Measurements from ENCODE around the gene FFAR2. TPM values are rescaled to one million over a fixed set of nuclear protein-coding genes. Genes with fewer than 3 reads are reported as not detected.

FFAR2 gene
- total and polyA plus RNA-seq, 11 donors, result 0.12 to 3.4 (median 0.38) TPM; not detected in 2

DNA sequence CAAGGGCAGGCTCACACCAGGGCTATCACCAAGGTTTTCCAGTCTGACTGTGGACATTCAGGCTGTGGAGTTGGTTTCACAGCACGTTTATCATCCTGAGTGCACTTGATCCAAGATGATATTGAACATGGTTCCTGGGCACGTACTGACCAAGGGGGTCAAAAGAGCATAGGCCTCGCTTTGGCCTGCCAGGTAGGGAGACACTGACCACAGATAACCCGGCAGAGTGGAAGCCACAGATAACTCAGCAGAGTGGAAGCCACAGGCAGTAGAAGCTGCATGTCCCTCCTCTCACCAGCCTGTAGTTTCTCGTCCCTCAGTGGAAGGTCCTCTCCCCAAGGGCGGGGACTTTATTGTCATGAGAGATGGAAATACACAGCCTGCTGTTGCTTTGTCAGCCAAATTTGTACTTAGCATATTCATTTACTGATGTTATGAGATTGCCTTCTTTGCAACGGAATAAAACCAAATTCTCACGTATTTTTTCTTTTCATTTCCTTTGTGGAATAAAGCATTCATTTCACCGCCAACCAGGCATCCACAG lies 51.0 kb downstream of the FFAR2 start:
- no peak for ATAC-seq
- Histone ChIP-seq H3K36me3 (no peaks in the 10 kb centered on the region), H3K4me3 (no peak overlapping the region), H3K9me3 (no peaks in the 10 kb centered on the region), H3K27ac (no peak overlapping the region), H3K27me3 (peaks cover 0 to 3% (median 0%) of the 10 kb centered on the region in 9 donors), H3K4me1 (peaks cover 0 to 7% (median 2%) of the 10 kb centered on the region in 12 donors)
- 72 to 87% (median 77%) methylated on average over 9 of the region's 9 CpGs for WGBS, 4 donors
- DNase-seq, result no peak
- TF ChIP-seq, protein P1, sequence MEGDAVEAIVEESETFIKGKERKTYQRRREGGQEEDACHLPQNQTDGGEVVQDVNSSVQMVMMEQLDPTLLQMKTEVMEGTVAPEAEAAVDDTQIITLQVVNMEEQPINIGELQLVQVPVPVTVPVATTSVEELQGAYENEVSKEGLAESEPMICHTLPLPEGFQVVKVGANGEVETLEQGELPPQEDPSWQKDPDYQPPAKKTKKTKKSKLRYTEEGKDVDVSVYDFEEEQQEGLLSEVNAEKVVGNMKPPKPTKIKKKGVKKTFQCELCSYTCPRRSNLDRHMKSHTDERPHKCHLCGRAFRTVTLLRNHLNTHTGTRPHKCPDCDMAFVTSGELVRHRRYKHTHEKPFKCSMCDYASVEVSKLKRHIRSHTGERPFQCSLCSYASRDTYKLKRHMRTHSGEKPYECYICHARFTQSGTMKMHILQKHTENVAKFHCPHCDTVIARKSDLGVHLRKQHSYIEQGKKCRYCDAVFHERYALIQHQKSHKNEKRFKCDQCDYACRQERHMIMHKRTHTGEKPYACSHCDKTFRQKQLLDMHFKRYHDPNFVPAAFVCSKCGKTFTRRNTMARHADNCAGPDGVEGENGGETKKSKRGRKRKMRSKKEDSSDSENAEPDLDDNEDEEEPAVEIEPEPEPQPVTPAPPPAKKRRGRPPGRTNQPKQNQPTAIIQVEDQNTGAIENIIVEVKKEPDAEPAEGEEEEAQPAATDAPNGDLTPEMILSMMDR (IDR thresholded peaks at IDR 0.05), result no peak
- intact Hi-C loops (cut with DNase I), result loop anchor here in 4 of 10 donors (5.0 kb wide), 3 partner anchors 147 to 232 kb away; partner anchors contain the start of gene USF2 (in 1 of the 4)

DNA sequence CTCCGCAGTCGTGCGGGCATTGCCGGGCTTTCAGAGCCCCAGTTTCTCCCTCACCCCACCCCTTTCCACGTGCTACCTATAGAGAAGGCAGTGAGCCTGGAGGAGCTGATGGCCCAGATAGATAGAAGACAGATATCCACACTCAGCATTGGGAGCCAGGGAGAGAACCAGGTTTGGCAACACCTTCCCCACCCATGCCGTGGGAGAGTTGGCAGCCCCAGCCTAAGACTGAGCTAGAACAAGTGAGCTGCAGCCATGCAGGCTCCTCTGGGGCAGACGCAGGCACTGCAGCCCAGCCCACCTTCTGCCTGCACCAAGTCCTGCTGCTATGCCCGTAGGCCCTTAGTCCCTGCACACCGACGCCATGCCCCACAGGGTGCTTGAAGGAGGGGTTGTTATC lies 52.6 kb downstream of the FFAR2 start:
- no peak overlapping the region for H3K4me3 ChIP-seq
- ATAC-seq (no peak), DNase-seq (no peak)
- intact Hi-C loops (cut with DNase I), result no loop called here
- 83 to 94% (median 88%) methylated on average over 7 to 10 of the region's 10 CpGs for WGBS, 4 donors
- no peaks in the 10 kb centered on the region for H3K27me3 ChIP-seq
- no peak overlapping the region for H3K27ac ChIP-seq
- peaks cover 0 to under 1% (median 0%) of the 10 kb centered on the region in 12 donors for H3K4me1 ChIP-seq
- no peaks in the 10 kb centered on the region for H3K36me3 ChIP-seq
- no peaks in the 10 kb centered on the region for H3K9me3 ChIP-seq
- no peak for TF ChIP-seq POLR2A (IDR thresholded peaks at IDR 0.05)
- TF ChIP-seq, protein P1 (IDR thresholded peaks at IDR 0.05), result no peak

Other genes with a start within 250 kb of the FFAR2 start
- gene FAM187B, start 219.5 kb upstream of the FFAR2 start, total RNA-seq, result not detected
- under 1 TPM in 1 of 2 donors, not detected in 1; 0.06 TPM for gene FAM187B, start 219.5 kb upstream of the FFAR2 start, polyA plus RNA-seq
- gene LSR, start 199.3 kb upstream of the FFAR2 start, total RNA-seq, result 1 to 10 TPM; 2.8 to 9.0 (median 5.3) TPM
- 10 to 100 TPM in 1 of 2 donors, 1 to 10 TPM in 1; 4.8 to 10.5 TPM for gene LSR, start 199.3 kb upstream of the FFAR2 start, polyA plus RNA-seq
- gene USF2, start 179.3 kb upstream of the FFAR2 start, total RNA-seq, result 100 to 1,000 TPM; 138 to 201 (median 159) TPM
- gene USF2, start 179.3 kb upstream of the FFAR2 start, polyA plus RNA-seq, result 100 to 1,000 TPM; 134 to 251 TPM
- 1 to 10 TPM in 2 of 9 donors, under 1 TPM in 2, not detected in 5; 0.19 to 2.4 (median 1.1) TPM for gene HAMP, start 165.7 kb upstream of the FFAR2 start, total RNA-seq
- 10 to 100 TPM in 1 of 2 donors, not detected in 1; 22.0 TPM for gene HAMP, start 165.7 kb upstream of the FFAR2 start, polyA plus RNA-seq
- under 1 TPM in 1 of 9 donors, not detected in 8; 0.72 TPM for gene MAG, start 156.1 kb upstream of the FFAR2 start, total RNA-seq
- gene MAG, start 156.1 kb upstream of the FFAR2 start, polyA plus RNA-seq, result under 1 TPM in 1 of 2 donors, not detected in 1; 0.30 TPM
- gene CD22, start 119.1 kb upstream of the FFAR2 start, total RNA-seq, result 1 to 10 TPM in 5 of 9 donors, under 1 TPM in 2, not detected in 2; 0.20 to 3.3 (median 1.2) TPM
- under 1 TPM; 0.11 to 0.36 TPM for gene CD22, start 119.1 kb upstream of the FFAR2 start, polyA plus RNA-seq
- not detected for gene FFAR1, start 100.4 kb upstream of the FFAR2 start, total RNA-seq
- not detected for gene FFAR1, start 100.4 kb upstream of the FFAR2 start, polyA plus RNA-seq
- under 1 TPM in 1 of 9 donors, not detected in 8; 0.96 TPM for gene FFAR3, start 89.8 kb upstream of the FFAR2 start, total RNA-seq
- gene FFAR3, start 89.8 kb upstream of the FFAR2 start, polyA plus RNA-seq, result under 1 TPM; 0.11 to 0.15 TPM
- not detected for gene GPR42, start 77.2 kb upstream of the FFAR2 start, total RNA-seq
- not detected for gene GPR42, start 77.2 kb upstream of the FFAR2 start, polyA plus RNA-seq
- gene KRTDAP, start 42.2 kb downstream of the FFAR2 start, total RNA-seq, result not detected
- not detected for gene KRTDAP, start 42.2 kb downstream of the FFAR2 start, polyA plus RNA-seq
- 10 to 100 TPM in 7 of 9 donors, 1 to 10 TPM in 2; 7.8 to 26.9 (median 12.1) TPM for gene DMKN, start 65.4 kb downstream of the FFAR2 start, total RNA-seq
- 10 to 100 TPM; 18.2 to 38.8 TPM for gene DMKN, start 65.4 kb downstream of the FFAR2 start, polyA plus RNA-seq
- not detected for gene SBSN, start 80.1 kb downstream of the FFAR2 start, total RNA-seq
- gene SBSN, start 80.1 kb downstream of the FFAR2 start, polyA plus RNA-seq, result not detected
- gene GAPDHS, start 85.2 kb downstream of the FFAR2 start, total RNA-seq, result not detected
- not detected for gene GAPDHS, start 85.2 kb downstream of the FFAR2 start, polyA plus RNA-seq
- gene TMEM147, start 97.4 kb downstream of the FFAR2 start, total RNA-seq, result 100 to 1,000 TPM in 3 of 9 donors, 10 to 100 TPM in 6; 68.9 to 121 (median 81.6) TPM
- 100 to 1,000 TPM; 103 to 191 TPM for gene TMEM147, start 97.4 kb downstream of the FFAR2 start, polyA plus RNA-seq
- not detected for gene ATP4A, start 115.4 kb downstream of the FFAR2 start, total RNA-seq
- gene ATP4A, start 115.4 kb downstream of the FFAR2 start, polyA plus RNA-seq, result not detected
- gene PMIS2, start 137.9 kb downstream of the FFAR2 start, total RNA-seq, result not detected
- gene PMIS2, start 137.9 kb downstream of the FFAR2 start, polyA plus RNA-seq, result not detected
- 1 to 10 TPM; 1.9 to 9.0 (median 3.9) TPM for gene HAUS5, start 164.5 kb downstream of the FFAR2 start, total RNA-seq
- gene HAUS5, start 164.5 kb downstream of the FFAR2 start, polyA plus RNA-seq, result 1 to 10 TPM; 3.8 to 4.9 TPM
- gene RBM42, start 180.8 kb downstream of the FFAR2 start, total RNA-seq, result 10 to 100 TPM; 47.4 to 70.0 (median 57.5) TPM
- 10 to 100 TPM; 63.1 to 89.2 TPM for gene RBM42, start 180.8 kb downstream of the FFAR2 start, polyA plus RNA-seq
- gene ETV2, start 193.5 kb downstream of the FFAR2 start, total RNA-seq, result 1 to 10 TPM in 1 of 9 donors, under 1 TPM in 6, not detected in 2; 0.23 to 1.6 (median 0.62) TPM
- 1 to 10 TPM in 1 of 2 donors, under 1 TPM in 1; 0.46 to 1.3 TPM for gene ETV2, start 193.5 kb downstream of the FFAR2 start, polyA plus RNA-seq
- gene COX6B1, start 200.1 kb downstream of the FFAR2 start, total RNA-seq, result 1,000 to 10,000 TPM in 8 of 9 donors, 100 to 1,000 TPM in 1; 944 to 3,219 (median 1,334) TPM
- gene COX6B1, start 200.1 kb downstream of the FFAR2 start, polyA plus RNA-seq, result 1,000 to 10,000 TPM; 1,378 to 4,659 TPM
- not detected for gene UPK1A, start 218.3 kb downstream of the FFAR2 start, total RNA-seq
- gene UPK1A, start 218.3 kb downstream of the FFAR2 start, polyA plus RNA-seq, result not detected